ENCODE data around the gene TNS1. TPM values are rescaled to one million over a fixed set of nuclear protein-coding genes. Genes with fewer than 3 reads are reported as not detected.

The TNS1 gene
- total RNA-seq, 1 donor from 2014 or later, result 219 TPM

- no peaks in the 10 kb centered on the region for H3K27me3 Mint-ChIP-seq (ENCODE audit: low read depth, unreplicated experiment)
- H3K4me1 Mint-ChIP-seq (ENCODE audit: low read depth, unreplicated experiment), result peaks cover 45% of the 10 kb centered on the region
- FAIRE-seq, result no peak
- no peak overlapping the region for H2AFZ ChIP-seq (ENCODE audit: low read depth, low read length)
- peaks cover 26% of the 10 kb centered on the region for H3K36me3 ChIP-seq (ENCODE audit: insufficient read depth, low read length)
- no peaks in the 10 kb centered on the region for H3K27me3 ChIP-seq (ENCODE audit: insufficient read depth, low read length)
- peaks cover 42% of the 10 kb centered on the region for H3K4me1 ChIP-seq (ENCODE audit: insufficient read depth, low read length)
- no peak overlapping the region for H3K4me3 ChIP-seq (ENCODE audit: insufficient read depth, low read depth, low read length)
- peaks cover 72% of the 10 kb centered on the region for H3K79me2 ChIP-seq (ENCODE audit: insufficient read depth, low read length)
- H3K9me3 Mint-ChIP-seq (ENCODE audit: unreplicated experiment), result no peaks in the 10 kb centered on the region
- TF ChIP-seq EZH2 (IDR thresholded peaks at IDR 0.05; ENCODE audit: insufficient read depth, low read length) (no peak), CTCF (IDR thresholded peaks at IDR 0.05; ENCODE audit: insufficient read depth, low read depth, low read length) (no peak)
- H3K36me3 Mint-ChIP-seq (ENCODE audit: low read depth, unreplicated experiment), result peaks cover 33% of the 10 kb centered on the region
- no peak overlapping the region for H3K4me3 Mint-ChIP-seq (ENCODE audit: unreplicated experiment)
- DNase-seq (ENCODE audit: low read depth), result no peak
- no peak overlapping the region for H3K27ac Mint-ChIP-seq (ENCODE audit: unreplicated experiment)
- H3K4me2 ChIP-seq (ENCODE audit: low read length), result no peak overlapping the region
- no peaks in the 10 kb centered on the region for H3K9me3 ChIP-seq (ENCODE audit: insufficient read depth, low read depth, low read length)
- no peak overlapping the region for H3K9ac ChIP-seq (ENCODE audit: low read length)
- peaks cover 89% of the 10 kb centered on the region for H4K20me1 ChIP-seq (ENCODE audit: insufficient read depth, low read length)
- no peak overlapping the region for H3K27ac ChIP-seq (ENCODE audit: low read depth, low read length)
Measured at GRCh38 chr2:217848351-217848957, 154.3 kb downstream of the TNS1 start.

- Mint-ChIP-seq H3K27me3 (ENCODE audit: low read depth, unreplicated experiment) (no peaks in the 10 kb centered on the region), H3K9me3 (ENCODE audit: unreplicated experiment) (no peaks in the 10 kb centered on the region), H3K36me3 (ENCODE audit: low read depth, unreplicated experiment) (peaks cover 28% of the 10 kb centered on the region), H3K4me1 (ENCODE audit: low read depth, unreplicated experiment) (peaks cover 38% of the 10 kb centered on the region), H3K4me3 (ENCODE audit: unreplicated experiment) (no peak overlapping the region), H3K27ac (ENCODE audit: unreplicated experiment) (peak overlapping the region; percentile 77)
- no peak for TF ChIP-seq CTCF (IDR thresholded peaks at IDR 0.05; ENCODE audit: insufficient read depth, low read depth, low read length)
- TF ChIP-seq EZH2 (IDR thresholded peaks at IDR 0.05; ENCODE audit: insufficient read depth, low read length), result no peak
- H3K4me1 ChIP-seq (ENCODE audit: insufficient read depth, low read length), result peaks cover 36% of the 10 kb centered on the region
- no peak overlapping the region for H3K27ac ChIP-seq (ENCODE audit: low read depth, low read length)
- peaks cover 65% of the 10 kb centered on the region for H3K79me2 ChIP-seq (ENCODE audit: insufficient read depth, low read length)
- H3K4me3 ChIP-seq (ENCODE audit: insufficient read depth, low read depth, low read length), result no peak overlapping the region
- DNase-seq (ENCODE audit: low read depth) (no peak), FAIRE-seq (no peak)
- H3K36me3 ChIP-seq (ENCODE audit: insufficient read depth, low read length), result peaks cover 29% of the 10 kb centered on the region
- H3K9me3 ChIP-seq (ENCODE audit: insufficient read depth, low read depth, low read length), result no peaks in the 10 kb centered on the region
- H2AFZ ChIP-seq (ENCODE audit: low read depth, low read length), result no peak overlapping the region
- no peak overlapping the region for H3K9ac ChIP-seq (ENCODE audit: low read length)
- no peak overlapping the region for H3K4me2 ChIP-seq (ENCODE audit: low read length)
- no peaks in the 10 kb centered on the region for H3K27me3 ChIP-seq (ENCODE audit: insufficient read depth, low read length)
- H4K20me1 ChIP-seq (ENCODE audit: insufficient read depth, low read length), result peaks cover 89% of the 10 kb centered on the region
Measured at GRCh38 chr2:217847552-217848350, 155.0 kb downstream of the TNS1 start.

- peaks cover 30% of the 10 kb centered on the region for H3K4me1 ChIP-seq (ENCODE audit: insufficient read depth, low read length)
- no peak overlapping the region for H3K27ac ChIP-seq (ENCODE audit: low read depth, low read length)
- H3K9me3 Mint-ChIP-seq (ENCODE audit: unreplicated experiment), result no peaks in the 10 kb centered on the region
- H3K4me1 Mint-ChIP-seq (ENCODE audit: low read depth, unreplicated experiment), result peaks cover 32% of the 10 kb centered on the region
- no peaks in the 10 kb centered on the region for H3K9me3 ChIP-seq (ENCODE audit: insufficient read depth, low read depth, low read length)
- peaks cover 22% of the 10 kb centered on the region for H3K36me3 Mint-ChIP-seq (ENCODE audit: low read depth, unreplicated experiment)
- peaks cover 29% of the 10 kb centered on the region for H3K36me3 ChIP-seq (ENCODE audit: insufficient read depth, low read length)
- H3K79me2 ChIP-seq (ENCODE audit: insufficient read depth, low read length), result peaks cover 66% of the 10 kb centered on the region
- H3K27me3 Mint-ChIP-seq (ENCODE audit: low read depth, unreplicated experiment), result no peaks in the 10 kb centered on the region
- TF ChIP-seq EZH2 (IDR thresholded peaks at IDR 0.05; ENCODE audit: insufficient read depth, low read length) (no peak), CTCF (IDR thresholded peaks at IDR 0.05; ENCODE audit: insufficient read depth, low read depth, low read length) (no peak)
- no peak overlapping the region for H2AFZ ChIP-seq (ENCODE audit: low read depth, low read length)
- no peak overlapping the region for H3K27ac Mint-ChIP-seq (ENCODE audit: unreplicated experiment)
- FAIRE-seq (no peak), DNase-seq (ENCODE audit: low read depth) (no peak)
- no peak overlapping the region for H3K4me3 Mint-ChIP-seq (ENCODE audit: unreplicated experiment)
- peaks cover 89% of the 10 kb centered on the region for H4K20me1 ChIP-seq (ENCODE audit: insufficient read depth, low read length)
- no peak overlapping the region for H3K4me2 ChIP-seq (ENCODE audit: low read length)
- no peaks in the 10 kb centered on the region for H3K27me3 ChIP-seq (ENCODE audit: insufficient read depth, low read length)
- H3K9ac ChIP-seq (ENCODE audit: low read length), result no peak overlapping the region
- no peak overlapping the region for H3K4me3 ChIP-seq (ENCODE audit: insufficient read depth, low read depth, low read length)
Measured at GRCh38 chr2:217847115-217847514, 155.7 kb downstream of the TNS1 start.
